ENCODE data around the gene IKBKG. TPM values are rescaled to one million over a fixed set of nuclear protein-coding genes. Genes with fewer than 3 reads are reported as not detected.

IKBKG gene
- total and polyA plus RNA-seq, 2 of the 8 experiments (the other 6 are each of a cell fraction or from before 2014, with no cell fraction given) = 17.5 to 18.1 TPM

DNA sequence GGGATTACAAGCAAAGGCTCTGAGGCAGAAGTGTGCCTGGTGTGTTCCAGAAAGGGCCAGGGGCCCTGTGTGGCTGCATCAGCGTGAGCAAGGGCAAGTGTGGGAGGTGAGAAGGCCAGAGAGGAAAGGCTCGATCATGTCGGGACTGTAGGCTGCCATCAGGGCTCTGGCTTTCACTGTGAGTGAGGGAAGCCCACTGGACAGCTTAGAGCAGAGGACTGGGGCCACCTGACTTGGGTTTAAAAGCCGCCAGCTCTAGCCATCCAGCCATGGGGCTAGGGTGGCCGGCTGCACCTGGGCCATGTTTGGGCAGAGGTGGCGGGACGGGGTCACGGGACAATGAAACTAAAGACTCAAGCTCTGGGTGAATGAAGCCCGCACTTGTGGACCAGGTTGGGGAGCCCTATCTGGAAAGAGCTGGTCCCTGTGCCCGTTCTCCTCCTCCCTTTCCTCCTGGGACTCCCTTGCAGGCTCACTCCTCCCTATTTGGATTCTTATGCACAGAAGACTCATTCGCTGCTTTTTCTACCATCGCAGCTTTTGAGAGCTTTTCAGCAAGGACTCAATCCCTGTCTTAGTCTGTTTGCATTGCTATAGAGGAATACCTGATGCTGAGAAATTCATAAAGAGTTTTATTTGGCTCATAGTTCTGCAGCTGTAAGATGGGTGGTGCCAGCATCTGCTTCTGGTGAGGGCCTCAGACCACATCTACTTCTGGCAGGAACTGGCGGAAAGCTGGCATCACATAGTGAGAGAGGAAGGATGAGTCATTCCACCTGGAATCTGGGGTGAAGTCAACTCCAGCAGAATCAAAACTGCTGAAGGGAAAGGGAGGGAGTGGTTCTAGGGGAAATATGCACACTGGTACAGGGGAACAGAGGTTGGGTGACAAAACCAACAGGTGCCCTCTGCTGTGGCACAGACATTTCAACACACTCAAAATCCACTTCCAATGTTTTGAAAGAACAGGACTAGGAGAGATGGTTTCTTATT, 56.3 kb downstream of the IKBKG start (continued):
- TF ChIP-seq ZNF274 (IDR thresholded peaks at IDR 0.05; ENCODE audit: borderline replicate concordance, extremely low read depth, low read length) (no peak), TBP (IDR thresholded peaks at IDR 0.05; ENCODE audit: low read depth, low read length) (no peak), KDM5A (IDR thresholded peaks at IDR 0.05; ENCODE audit: low read length) (no peak), YY1 (IDR thresholded peaks at IDR 0.05; ENCODE audit: low read depth, low read length) (no peak)

All from H1 (cell line).